T47D (cell line): ENCODE measurements around the gene PTPN6.

Source experiments
- DNase-seq, 2 experiments: peaks; one replicate each; pipeline versions ENCODE4 v3.0.0 to v3.0.0-alpha.2; 2011 to 2012; ENCODE audit warnings: low read depth in 1 of 2, low spot score in 1 of 2
- JUND ChIP-seq: IDR thresholded peaks from 2 replicates; pipeline ENCODE4 v1.6.1; 2012; ENCODE audit warnings: low read depth
- in situ Hi-C: cut with HindIII; loops from 2 replicates; pipeline ENCODE4 v1.10.0; 2016; ENCODE audit warnings: low sequenced_read_pairs, low pct_unique_long_range_greater_than_20kb

The PTPN6 gene

GRCh38 chr12:6948873-6949594 lies 2.1 kb upstream of the PTPN6 start:
- TF ChIP-seq JUND, result no peak
- no peak for DNase-seq
- in situ Hi-C loops, result no loop called here

DNA sequence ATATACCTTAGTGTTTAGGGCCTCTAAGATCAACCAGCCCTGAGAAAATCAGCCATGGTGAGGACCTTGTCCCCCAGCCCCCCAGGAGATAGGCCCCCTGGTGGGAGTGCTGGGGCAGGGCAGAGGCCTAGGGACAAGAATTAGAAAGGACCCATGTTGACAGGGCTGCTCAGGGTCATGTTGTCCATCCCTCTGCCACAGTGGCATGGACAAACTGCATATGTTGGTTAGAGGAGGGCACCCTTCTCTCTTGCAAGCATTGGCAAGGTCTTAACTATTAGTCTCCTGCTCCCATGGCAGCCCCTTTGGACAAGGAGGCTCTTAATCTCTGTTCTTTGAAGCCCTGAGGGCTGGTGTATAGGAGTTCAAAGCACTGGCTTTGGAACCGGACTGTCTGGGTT lies 755 bp upstream of the PTPN6 start:
- in situ Hi-C loops, result no loop called here
- no peak for TF ChIP-seq JUND
- no peak for DNase-seq

DNA sequence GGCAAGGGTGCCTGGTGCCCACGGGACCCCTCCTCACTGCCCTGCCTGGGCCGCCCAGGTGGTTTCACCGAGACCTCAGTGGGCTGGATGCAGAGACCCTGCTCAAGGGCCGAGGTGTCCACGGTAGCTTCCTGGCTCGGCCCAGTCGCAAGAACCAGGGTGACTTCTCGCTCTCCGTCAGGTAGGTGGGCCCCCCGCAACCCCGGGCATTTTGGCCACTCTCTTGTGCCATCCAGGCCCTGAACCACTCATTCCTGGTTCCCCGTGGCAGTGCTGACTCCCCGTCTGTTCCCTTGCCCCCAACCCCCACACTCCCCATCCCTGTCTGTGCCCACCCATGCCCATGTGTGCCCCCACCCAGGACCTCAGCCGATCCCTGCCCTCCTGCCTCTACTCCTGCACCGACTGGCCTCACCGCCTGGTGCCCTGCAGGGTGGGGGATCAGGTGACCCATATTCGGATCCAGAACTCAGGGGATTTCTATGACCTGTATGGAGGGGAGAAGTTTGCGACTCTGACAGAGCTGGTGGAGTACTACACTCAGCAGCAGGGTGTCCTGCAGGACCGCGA lies 480 bp downstream of the PTPN6 start:
- no peak for TF ChIP-seq JUND
- no peak for DNase-seq
- in situ Hi-C loops, result no loop called here

DNA sequence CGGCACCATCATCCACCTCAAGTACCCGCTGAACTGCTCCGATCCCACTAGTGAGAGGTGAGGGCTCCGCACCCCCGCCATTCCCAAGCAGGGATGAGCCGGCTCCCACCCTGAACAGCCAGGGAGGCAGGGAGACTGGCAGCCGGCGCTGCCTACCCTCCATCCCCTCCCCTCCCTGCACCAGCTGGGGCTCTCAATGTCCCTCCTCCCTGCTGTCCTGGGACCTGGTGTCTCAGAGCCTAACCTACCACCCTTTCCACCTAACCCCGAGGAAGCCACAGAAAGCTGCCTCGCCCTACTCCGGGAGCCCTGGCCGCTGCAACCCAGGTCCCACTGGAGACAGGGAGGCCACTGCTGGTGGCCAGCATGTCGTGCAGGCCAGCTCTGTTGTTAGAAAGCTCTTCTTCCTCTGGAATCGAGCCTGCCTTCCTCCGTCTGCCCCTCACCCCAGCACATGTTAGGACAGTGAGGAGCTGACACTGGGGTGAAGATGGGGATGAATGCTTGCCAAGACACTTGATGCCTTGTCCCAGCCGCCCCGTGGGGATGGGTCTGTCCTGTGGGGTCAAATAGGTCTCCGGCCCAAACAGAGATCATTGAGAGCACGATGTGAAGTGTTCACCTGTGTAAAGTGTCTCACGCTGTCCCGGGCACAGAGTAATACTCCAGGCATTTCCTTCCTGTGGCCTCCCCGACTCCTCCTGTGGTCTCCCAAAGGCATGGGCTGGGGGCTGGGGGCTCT lies 1.1 kb downstream of the PTPN6 start:
- in situ Hi-C loops, result no loop called here
- no peak for TF ChIP-seq JUND
- no peak for DNase-seq

DNA sequence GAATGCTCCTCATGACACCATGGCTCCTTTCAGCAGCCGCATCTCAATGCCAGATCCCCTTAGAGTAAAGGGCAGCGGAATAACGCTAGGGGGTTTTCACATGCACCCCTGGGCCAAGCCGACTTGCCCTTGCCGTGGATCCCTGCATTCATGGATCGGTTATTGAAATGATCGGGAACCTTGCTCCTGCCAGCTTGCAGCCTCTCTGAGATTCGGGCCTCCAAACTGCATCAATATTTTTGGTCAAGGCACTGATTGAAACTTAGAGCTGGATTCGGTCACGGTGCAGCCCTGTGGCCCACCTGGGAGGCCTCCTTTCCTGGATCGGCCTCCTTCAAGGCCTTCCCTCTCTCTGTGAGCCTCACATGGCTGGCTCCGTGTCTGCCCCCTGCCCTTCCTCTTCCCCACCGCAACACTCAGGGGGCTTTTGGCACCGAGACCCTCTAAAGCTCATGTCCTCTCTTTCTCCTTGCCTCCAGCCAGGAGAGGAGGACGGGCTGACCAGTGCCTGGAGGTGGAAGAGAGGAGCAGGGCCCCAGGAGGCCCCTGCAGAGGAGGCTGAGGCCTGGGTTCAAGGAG lies 1.8 kb downstream of the PTPN6 start:
- no peak for TF ChIP-seq JUND
- in situ Hi-C loops, result no loop called here
- no peak for DNase-seq

- in situ Hi-C loops, result no loop called here
- DNase-seq, result no peak
- TF ChIP-seq JUND, result no peak
These were observed 2.5 kb downstream of the PTPN6 start for GRCh38 chr12:6953442-6954315.

DNA sequence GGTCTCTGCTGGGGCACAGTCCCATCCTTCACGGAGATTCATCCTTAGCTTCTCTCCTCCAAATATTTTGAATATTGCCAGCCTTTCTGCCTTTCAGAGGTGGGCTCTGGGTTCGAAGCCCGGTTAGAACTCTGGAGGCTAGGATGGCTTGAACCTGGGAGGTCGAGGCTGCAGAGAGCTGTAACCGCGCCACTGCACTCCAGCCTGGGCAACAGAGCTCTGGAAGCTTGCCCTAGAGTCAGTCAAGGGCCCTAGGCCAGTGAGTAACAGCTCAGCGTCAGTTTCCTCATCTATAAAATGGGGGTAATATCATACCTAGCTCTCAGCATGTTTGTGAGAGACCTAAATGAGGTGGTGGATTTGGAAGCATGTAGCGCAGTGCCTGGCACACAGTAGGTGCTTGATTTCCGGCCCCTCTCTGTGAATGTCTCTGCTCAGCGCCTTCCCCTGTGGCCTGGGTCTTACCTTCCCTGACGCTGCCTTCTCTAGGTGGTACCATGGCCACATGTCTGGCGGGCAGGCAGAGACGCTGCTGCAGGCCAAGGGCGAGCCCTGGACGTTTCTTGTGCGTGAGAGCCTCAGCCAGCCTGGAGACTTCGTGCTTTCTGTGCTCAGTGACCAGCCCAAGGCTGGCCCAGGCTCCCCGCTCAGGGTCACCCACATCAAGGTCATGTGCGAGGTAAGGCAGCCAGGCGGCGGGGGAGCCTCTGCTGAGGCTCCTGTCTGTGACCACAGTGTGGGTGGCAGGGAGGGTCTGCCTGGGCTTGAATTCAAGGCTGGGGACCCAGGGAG lies 3.4 kb downstream of the PTPN6 start:
- no peak for DNase-seq
- in situ Hi-C loops, result no loop called here
- no peak for TF ChIP-seq JUND

DNA sequence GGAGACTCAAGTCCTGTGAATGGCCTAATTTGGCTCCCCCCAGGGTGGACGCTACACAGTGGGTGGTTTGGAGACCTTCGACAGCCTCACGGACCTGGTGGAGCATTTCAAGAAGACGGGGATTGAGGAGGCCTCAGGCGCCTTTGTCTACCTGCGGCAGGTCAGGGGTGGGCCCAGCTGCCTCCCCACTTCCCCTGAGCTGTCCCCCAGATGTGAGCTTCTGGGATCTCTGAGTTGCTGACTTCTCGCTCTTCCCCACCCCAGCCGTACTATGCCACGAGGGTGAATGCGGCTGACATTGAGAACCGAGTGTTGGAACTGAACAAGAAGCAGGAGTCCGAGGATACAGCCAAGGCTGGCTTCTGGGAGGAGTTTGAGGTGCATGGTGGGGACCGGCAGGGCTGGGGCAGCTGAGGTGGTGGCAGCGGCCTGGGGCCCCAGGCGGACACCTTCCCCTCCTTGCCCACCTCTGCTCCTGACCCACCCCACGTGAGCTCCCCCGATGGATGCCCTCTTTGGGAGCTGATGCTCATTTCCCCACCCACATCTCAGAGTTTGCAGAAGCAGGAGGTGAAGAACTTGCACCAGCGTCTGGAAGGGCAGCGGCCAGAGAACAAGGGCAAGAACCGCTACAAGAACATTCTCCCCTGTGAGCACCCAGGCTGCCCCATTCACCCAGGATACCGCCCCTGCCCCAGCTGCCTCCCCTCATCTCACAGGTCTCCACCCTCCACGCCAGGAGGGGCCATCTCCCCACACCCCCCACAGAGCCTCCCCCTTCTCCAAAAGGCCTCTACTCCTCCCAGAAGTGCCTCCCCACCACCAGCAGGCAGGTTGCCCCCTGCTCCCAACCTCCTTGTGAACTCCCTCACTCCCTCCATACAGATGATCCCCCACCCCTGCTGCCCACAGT lies 4.2 kb downstream of the PTPN6 start:
- no peak for DNase-seq
- no peak for TF ChIP-seq JUND
- in situ Hi-C loops, result no loop called here

DNA sequence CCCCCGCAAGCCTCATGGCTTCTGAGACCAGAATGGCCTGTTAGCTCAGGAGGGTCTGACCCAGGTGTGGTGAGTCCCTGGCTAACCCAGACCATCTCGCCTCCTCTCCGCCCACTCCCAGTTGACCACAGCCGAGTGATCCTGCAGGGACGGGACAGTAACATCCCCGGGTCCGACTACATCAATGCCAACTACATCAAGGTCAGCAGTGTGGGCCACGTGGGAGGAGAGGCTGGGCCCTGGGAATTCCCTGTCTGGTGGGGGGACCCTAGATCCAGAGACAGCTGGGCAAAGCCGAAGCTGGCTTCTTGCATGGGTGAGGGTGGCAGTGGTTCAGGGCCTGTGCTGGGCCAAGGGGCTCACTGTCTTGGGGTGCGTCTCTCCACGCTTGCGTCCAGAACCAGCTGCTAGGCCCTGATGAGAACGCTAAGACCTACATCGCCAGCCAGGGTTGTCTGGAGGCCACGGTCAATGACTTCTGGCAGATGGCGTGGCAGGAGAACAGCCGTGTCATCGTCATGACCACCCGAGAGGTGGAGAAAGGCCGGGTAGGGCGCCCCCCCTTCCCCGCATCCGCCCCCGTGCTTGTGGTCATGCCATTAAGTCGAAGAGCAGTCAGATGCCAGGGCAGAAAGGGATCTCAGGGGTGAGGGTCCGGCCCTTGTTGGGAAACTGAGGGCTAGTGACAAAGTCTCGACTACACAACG lies 5.0 kb downstream of the PTPN6 start:
- in situ Hi-C loops, result no loop called here
- no peak for DNase-seq
- no peak for TF ChIP-seq JUND

- in situ Hi-C loops, result no loop called here
- no peak for DNase-seq
- TF ChIP-seq JUND, result no peak
These were observed 6.1 kb downstream of the PTPN6 start for GRCh38 chr12:6957151-6957701.
